Thymus (tissue), 14 donors: ENCODE data around the gene CPM. TPM values are rescaled to one million over a fixed set of nuclear protein-coding genes. Genes with fewer than 3 reads are reported as not detected.
A peak's percentile ranks its signal among the peaks of the same experiment; 100 is the strongest.

Experiments
- DNase-seq, 9 donors: peaks; one replicate each; pipeline ENCODE4 v3.0.0-alpha.2; 2013; ENCODE audit warnings: low spot score in 9 of 9, low read depth in 6 of 9, missing footprints in 1 of 9
- H3K27ac ChIP-seq, 2 donors: one replicate each; pipeline ENCODE4 v1.5.1; 2013; ENCODE audit warnings: control low read depth in 1 of 2, low read depth in 1 of 2, low read length in 1 of 2, mild to moderate bottlenecking in 1 of 2, moderate library complexity in 1 of 2
- H3K27me3 ChIP-seq, 2 donors: one replicate each; pipeline ENCODE4 v1.5.1; 2013; ENCODE audit warnings: low read length in 1 of 2; ENCODE audit not compliant: control insufficient read depth in 2 of 2, insufficient read depth in 1 of 2
- H3K36me3 ChIP-seq, 2 donors: one replicate each; pipeline ENCODE4 v1.5.1; 2013; ENCODE audit warnings: low read length in 1 of 2, mild to moderate bottlenecking in 1 of 2, moderate library complexity in 1 of 2; ENCODE audit not compliant: control insufficient read depth in 2 of 2, insufficient read depth in 2 of 2
- H3K4me1 ChIP-seq, 2 donors: one replicate each; pipeline ENCODE4 v1.5.1; 2013; ENCODE audit warnings: low read length in 2 of 2; ENCODE audit not compliant: control insufficient read depth in 2 of 2, insufficient read depth in 2 of 2
- H3K4me3 ChIP-seq, 2 donors: one replicate each; pipeline ENCODE4 v1.5.1; 2013; ENCODE audit warnings: low read length in 2 of 2, control low read depth in 1 of 2, mild to moderate bottlenecking in 1 of 2
- H3K9me3 ChIP-seq, 2 donors: one replicate each; pipeline ENCODE4 v1.5.1; 2013; ENCODE audit warnings: low read length in 1 of 2, mild to moderate bottlenecking in 1 of 2; ENCODE audit not compliant: control insufficient read depth in 2 of 2, insufficient read depth in 1 of 2
- WGBS: extraction: QIAGEN DNeasy Blood & Tissue Kit; methylation state at CpG from one replicate; pipeline ENCODE4 v1.1.7; 2013; 5-methylcytosine and 5-hydroxymethylcytosine counted together
- long read RNA-seq, 10 donors: transcript quantifications; one replicate each; lab custom pipeline, GENCODE V29; 2026
- polyA plus RNA-seq: library from polyadenylated mRNA; stranded (reverse); fragments of 200-250 nt; gene quantifications from one replicate; pipeline ENCODE4 v1.2.3, GENCODE V29; 2013
- total RNA-seq: library from RNA; stranded (reverse); fragments of 120-200 nt; gene quantifications from one replicate; pipeline ENCODE4 v1.2.4, GENCODE V29; 2013
- donor health status: healthy.

CPM gene
- total RNA-seq (2.7 TPM), polyA plus RNA-seq (11.4 TPM)
- long read RNA-seq, donor 1: 0 reads
- long read RNA-seq, donor 2: 0 reads
- long read RNA-seq, donor 3, full-length matches to known transcripts: 1 of 1 reads
- long read RNA-seq, donor 3, partial matches to known transcripts: 0 of 1 reads
- long read RNA-seq, donor 3, other reads (novel, unspliced or antisense): 0 of 1 reads
- long read RNA-seq, donor 4: 0 reads
- long read RNA-seq, donor 5, full-length matches to known transcripts: 2 of 2 reads
- long read RNA-seq, donor 5, partial matches to known transcripts: 0 of 2 reads
- long read RNA-seq, donor 5, other reads (novel, unspliced or antisense): 0 of 2 reads
- long read RNA-seq, donor 6: 0 reads
- long read RNA-seq, donor 7, full-length matches to known transcripts: 1 of 1 reads
- long read RNA-seq, donor 7, partial matches to known transcripts: 0 of 1 reads
- long read RNA-seq, donor 7, other reads (novel, unspliced or antisense): 0 of 1 reads
- long read RNA-seq, donor 8, full-length matches to known transcripts: 1 of 1 reads
- long read RNA-seq, donor 8, partial matches to known transcripts: 0 of 1 reads
- long read RNA-seq, donor 8, other reads (novel, unspliced or antisense): 0 of 1 reads
- long read RNA-seq, donor 9, full-length matches to known transcripts: 2 of 11 reads
- long read RNA-seq, donor 9, partial matches to known transcripts: 9 of 11 reads
- long read RNA-seq, donor 9, other reads (novel, unspliced or antisense): 0 of 11 reads
- long read RNA-seq, donor 10: 0 reads

DNA sequence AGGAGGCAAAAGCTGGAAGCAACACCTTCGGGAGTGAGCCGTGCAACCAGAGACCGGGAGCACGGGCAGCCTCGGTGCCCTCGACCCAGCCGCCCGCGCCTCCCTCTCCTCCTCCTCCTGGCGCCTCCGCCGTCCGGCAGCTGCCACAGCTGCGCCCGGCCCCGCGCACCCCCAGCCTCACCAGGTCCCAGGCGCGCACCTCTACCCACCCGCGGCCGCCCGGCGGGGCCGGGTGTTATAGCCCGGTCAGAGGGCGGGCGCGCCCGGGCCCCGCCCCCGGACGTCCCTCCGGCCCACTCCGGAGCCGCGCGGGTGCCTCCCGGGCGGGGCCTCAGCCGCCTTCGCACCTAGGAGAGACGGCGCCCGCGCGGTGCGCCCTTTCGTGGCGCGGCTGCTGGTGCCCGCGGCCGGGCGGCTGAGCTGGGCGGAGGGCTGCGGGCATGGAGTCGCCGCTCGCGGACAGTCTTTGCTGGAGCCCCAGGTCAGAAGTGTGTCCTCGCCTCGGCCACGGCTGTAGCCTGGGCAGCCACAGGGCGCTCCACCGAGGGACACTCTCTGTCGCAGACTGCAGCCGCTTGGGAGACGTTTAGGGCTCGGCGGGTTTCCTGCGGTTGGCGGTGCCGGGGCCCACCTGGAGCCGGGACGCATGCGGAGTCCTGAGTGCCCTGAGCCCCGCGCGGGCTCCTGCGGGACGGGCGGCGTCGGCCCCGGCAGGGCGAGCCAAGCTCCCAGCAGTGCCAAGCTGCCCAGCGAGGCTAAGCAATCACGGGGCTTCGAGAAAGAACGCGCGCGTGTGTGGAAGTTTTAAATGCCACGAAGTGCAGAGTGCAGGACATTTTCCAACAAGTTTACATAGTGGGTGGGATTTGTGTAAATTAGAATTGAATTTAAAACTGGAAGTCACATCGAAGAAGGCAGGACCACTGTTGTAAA is at the start of gene CPM:
Gene CPM (minus strand): TSS at position 211 of the 933 bp plus-strand sequence. CDS start 334 bp downstream, outside the sequence.
- peaks cover 22 to 32% of the 10 kb centered on the region in 2 donors for H3K27me3 ChIP-seq
- peaks cover 0 to 10% of the 10 kb centered on the region in 2 donors for H3K4me1 ChIP-seq
- peaks cover 2 to 6% of the 10 kb centered on the region in 2 donors for H3K9me3 ChIP-seq
- H3K4me3 ChIP-seq: peak within 1 kb of the TSS; percentile 37 to 52
- H3K27ac ChIP-seq: no peak within 1 kb of the TSS
- peak in 7 of 9 donors; percentile 18 to 74 (median 39) for DNase-seq
- WGBS: 5% methylated on average over 96 of the region's 96 CpGs
- no peaks in the 10 kb centered on the region for H3K36me3 ChIP-seq

DNA sequence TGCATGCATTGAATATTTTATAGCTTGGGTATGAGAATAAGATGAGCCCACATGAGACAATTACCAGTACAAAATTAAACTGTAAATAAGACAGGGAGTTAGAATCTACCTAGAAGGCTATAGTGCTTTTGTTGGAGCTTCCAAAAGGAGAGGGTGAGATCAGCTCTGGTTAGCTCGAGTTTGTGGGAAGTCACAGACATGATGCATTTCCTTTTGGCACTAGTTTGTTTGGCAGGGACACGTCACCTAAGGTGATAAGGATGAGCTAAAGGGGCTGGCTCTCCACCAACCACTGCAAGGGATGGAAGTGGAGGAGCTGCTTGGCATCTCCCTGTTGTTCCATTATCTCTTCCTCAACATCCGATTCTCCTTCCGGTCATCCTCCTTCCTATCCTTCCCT is 48.5 kb upstream of the CPM start:
- no peaks in the 10 kb centered on the region for H3K4me1 ChIP-seq
- 86% methylated on average over 4 of the region's 4 CpGs for WGBS
- H3K27ac ChIP-seq: no peak overlapping the region
- no peak for DNase-seq
- no peaks in the 10 kb centered on the region for H3K27me3 ChIP-seq
- peaks cover 0 to 5% of the 10 kb centered on the region in 2 donors for H3K9me3 ChIP-seq
- no peaks in the 10 kb centered on the region for H3K36me3 ChIP-seq
- no peak overlapping the region for H3K4me3 ChIP-seq

DNA sequence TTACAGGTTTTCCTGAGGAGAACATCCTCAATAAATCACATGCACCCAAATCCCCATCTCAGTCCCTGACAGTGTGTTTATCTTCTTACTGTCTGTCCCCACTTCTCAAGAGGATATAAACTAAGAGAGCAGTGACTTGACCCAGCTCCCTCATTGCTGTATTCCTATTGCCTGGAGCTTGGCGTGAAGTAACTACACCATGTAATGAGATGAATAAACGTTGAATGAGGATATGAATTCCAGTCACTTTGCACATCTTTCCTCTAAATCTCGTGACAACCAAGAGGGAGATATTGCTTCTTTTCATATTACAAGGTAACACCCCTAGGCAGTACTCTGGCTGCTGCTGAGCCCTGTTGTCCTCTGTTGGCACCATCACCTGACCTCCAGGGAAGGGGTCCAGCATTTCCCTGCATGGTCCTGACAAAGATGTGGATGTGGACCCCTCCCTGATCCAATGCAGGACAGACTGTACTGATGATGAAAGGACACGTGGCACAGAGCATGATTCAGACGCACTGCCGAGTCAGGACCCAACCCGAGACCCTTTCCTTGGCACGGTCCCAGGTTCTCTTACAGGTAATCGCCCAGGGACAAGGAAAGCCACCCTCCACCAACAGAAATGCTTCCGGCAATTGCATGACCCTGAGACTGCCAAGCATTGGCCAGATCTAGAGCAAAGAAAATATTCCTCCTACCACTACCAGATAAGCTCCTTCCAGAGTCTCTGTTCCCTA is 47.7 kb upstream of the CPM start:
- 96% methylated on average over 10 of the region's 10 CpGs for WGBS
- H3K9me3 ChIP-seq: peaks cover 0 to 5% of the 10 kb centered on the region in 2 donors
- DNase-seq: no peak

DNA sequence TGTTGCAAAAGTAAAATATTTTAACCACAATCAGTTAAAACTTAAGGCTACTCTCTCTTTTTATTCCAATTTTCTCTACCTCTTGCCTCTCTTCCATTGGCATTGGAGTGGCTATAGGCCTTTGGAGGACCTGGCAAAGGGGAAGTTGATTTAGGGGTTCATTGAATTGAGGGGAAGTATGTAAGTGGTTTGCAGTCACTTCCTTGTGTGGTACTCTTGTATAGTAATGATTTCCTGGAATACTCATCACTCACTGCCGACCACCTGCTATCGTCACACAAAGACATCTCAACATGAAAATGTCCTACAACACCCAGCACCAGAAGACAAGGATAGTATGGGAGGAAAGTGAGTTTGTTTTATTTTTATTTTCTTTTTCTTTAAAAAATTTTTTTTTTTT is 45.7 kb upstream of the CPM start:
- Histone ChIP-seq H3K27ac (no peak overlapping the region), H3K36me3 (no peaks in the 10 kb centered on the region), H3K27me3 (no peaks in the 10 kb centered on the region), H3K4me1 (no peaks in the 10 kb centered on the region), H3K4me3 (no peak overlapping the region), H3K9me3 (peaks cover 0 to 5% of the 10 kb centered on the region in 2 donors)
- WGBS: 67% methylated on average over 2 of the region's 2 CpGs
- DNase-seq: no peak

More for the DNA sequence above, 47.7 kb upstream of the CPM start:
- no peak overlapping the region for H3K27ac ChIP-seq
- no peaks in the 10 kb centered on the region for H3K36me3 ChIP-seq
- H3K4me3 ChIP-seq: no peak overlapping the region
- H3K4me1 ChIP-seq: no peaks in the 10 kb centered on the region
- no peaks in the 10 kb centered on the region for H3K27me3 ChIP-seq

DNA sequence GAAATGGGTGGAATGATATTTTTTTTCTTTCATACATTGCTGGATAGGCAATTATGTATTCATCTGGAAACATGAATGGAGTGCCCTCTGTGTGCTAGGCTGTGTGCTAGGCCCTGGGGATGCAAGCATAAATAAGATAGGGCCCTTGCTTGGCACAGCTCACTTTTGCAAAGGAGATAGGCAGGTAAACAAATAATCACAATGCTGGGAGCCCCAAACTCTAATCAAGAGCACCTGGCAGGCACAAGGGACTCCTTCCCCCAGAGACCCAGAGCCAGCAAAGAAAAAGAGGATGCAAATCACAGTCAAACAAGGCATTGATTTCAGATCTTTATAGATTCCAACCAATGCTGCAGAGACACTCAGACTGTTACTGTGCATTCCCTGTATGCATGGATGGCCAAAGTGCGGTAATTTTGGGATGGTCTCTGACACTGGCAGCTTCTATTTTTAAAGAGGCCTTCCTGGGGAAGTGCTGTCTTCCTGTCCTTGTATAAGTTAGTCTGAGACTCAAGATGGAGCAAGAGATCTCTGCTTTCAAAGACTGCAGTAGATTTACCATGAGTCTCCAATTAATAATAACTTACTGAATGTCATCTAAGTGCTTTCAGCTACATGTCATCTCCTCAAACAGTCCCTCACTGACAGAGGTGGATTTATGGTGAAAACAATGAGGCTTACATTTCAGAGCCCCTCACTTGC is 45.1 kb upstream of the CPM start:
- WGBS: 84% methylated on average over 1 of the region's 1 CpG
- H3K27ac ChIP-seq: no peak overlapping the region
- H3K4me1 ChIP-seq: no peaks in the 10 kb centered on the region
- H3K4me3 ChIP-seq: no peak overlapping the region
- H3K36me3 ChIP-seq: no peaks in the 10 kb centered on the region
- no peaks in the 10 kb centered on the region for H3K27me3 ChIP-seq
- peaks cover 0 to 1% of the 10 kb centered on the region in 2 donors for H3K9me3 ChIP-seq
- no peak for DNase-seq

DNA sequence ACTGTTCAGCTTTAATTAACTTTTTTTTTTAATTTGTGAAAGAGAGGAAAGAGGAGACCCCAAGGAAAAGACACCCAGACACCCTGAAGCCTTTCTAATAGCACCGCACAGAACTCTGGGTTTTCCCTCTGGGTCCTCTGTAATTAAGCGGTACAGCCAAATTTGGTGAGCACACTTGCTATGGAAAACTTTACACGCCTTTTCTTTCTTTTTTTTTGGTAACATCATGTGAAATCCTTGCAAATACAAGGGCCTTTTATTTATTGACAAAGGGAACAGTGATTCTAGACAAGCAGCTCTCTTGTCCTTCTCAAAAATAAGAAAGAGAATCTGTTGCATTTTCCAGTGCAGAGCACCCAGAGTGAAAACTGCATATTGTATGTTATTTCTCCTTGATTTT is 44.4 kb upstream of the CPM start:
- no peaks in the 10 kb centered on the region for H3K9me3 ChIP-seq
- H3K27ac ChIP-seq: no peak overlapping the region
- no peaks in the 10 kb centered on the region for H3K36me3 ChIP-seq
- H3K27me3 ChIP-seq: no peaks in the 10 kb centered on the region
- H3K4me3 ChIP-seq: no peak overlapping the region
- no peak for DNase-seq
- 91% methylated on average over 3 of the region's 3 CpGs for WGBS
- H3K4me1 ChIP-seq: no peaks in the 10 kb centered on the region

DNA sequence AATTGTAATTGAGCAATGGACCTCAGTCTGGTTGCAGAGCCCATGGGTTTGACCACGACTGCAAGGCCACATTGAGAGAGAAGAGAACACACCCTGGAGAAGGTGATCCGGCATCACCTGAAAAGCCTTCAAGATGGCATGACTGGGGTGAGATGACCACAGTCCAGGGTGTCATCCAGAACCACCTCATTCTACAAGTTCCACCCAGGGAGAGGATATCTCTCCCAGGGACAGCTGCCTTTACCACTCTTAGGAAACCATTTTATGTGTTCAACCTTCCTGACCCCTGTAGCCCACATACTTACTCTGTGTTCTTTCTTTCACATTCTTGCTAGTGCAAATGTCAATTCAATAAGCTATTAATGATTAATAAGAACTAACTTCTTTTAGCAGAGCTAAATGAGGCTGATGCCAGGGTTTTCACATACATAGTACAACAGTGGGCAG is 43.4 kb upstream of the CPM start:
- no peak for DNase-seq
- no peaks in the 10 kb centered on the region for H3K4me1 ChIP-seq
- H3K9me3 ChIP-seq: no peaks in the 10 kb centered on the region
- no peak overlapping the region for H3K4me3 ChIP-seq
- no peaks in the 10 kb centered on the region for H3K36me3 ChIP-seq
- H3K27me3 ChIP-seq: no peaks in the 10 kb centered on the region
- no peak overlapping the region for H3K27ac ChIP-seq
- WGBS: 94% methylated on average over 2 of the region's 2 CpGs

DNA sequence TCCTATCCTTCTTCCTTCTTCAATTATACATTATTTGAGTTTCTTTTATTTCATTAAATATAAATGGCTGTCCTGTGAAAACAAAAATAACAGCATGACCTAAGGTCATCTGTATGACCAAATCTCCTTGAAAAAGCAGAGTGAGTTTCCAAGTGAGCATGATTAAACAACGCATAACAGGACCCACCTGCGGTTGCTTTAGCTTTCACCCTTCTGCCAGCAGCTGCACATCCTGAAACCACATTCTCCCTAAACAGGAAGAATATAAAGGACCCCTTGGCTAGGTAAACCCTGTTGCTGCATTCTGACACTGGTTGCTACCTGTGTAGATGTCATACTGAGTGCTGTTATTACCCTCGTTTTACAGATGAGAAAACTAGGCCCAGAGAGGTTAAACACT is 42.8 kb upstream of the CPM start:
- no peak for DNase-seq
- WGBS: 76% methylated on average over 3 of the region's 3 CpGs

More for the DNA sequence above, 42.8 kb upstream of the CPM start:
- Histone ChIP-seq H3K27ac (no peak overlapping the region), H3K9me3 (no peaks in the 10 kb centered on the region), H3K4me3 (no peak overlapping the region), H3K36me3 (no peaks in the 10 kb centered on the region), H3K4me1 (no peaks in the 10 kb centered on the region), H3K27me3 (no peaks in the 10 kb centered on the region)
